ENCODE results near the gene UBE2V1. TPM values are rescaled to one million over a fixed set of nuclear protein-coding genes. Genes with fewer than 3 reads are reported as not detected.

Gene UBE2V1
- total and polyA plus RNA-seq, 2 of the 13 experiments (the other 11 are each of a cell fraction or from before 2014, with no cell fraction given): 81.3 to 132 TPM

GRCh38 chr20:50116368-50116999 is 3.5 kb upstream of the UBE2V1 start (continued):
- TF ChIP-seq NFAT5 (CRISPR knock-in tag; IDR thresholded peaks at IDR 0.05) (peak; percentile 84), SRY (CRISPR knock-in tag; IDR thresholded peaks at IDR 0.05) (no peak), ZNF441 (CRISPR knock-in tag; IDR thresholded peaks at IDR 0.05; ENCODE audit: borderline replicate concordance) (no peak), LCORL (IDR thresholded peaks at IDR 0.05) (no peak), LCORL (CRISPR knock-in tag; IDR thresholded peaks at IDR 0.05) (no peak), ZNF670 (CRISPR knock-in tag; IDR thresholded peaks at IDR 0.05; ENCODE audit: borderline replicate concordance) (no peak), ZNF572 (CRISPR knock-in tag; IDR thresholded peaks at IDR 0.05) (no peak), ZNF337 (CRISPR knock-in tag; IDR thresholded peaks at IDR 0.05; ENCODE audit: borderline replicate concordance, low read depth) (no peak), CAMTA2 (CRISPR knock-in tag; IDR thresholded peaks at IDR 0.05; ENCODE audit: borderline replicate concordance) (no peak; the same call in 1 of the 2 replicates), ZNF142 (CRISPR knock-in tag; IDR thresholded peaks at IDR 0.05) (no peak), MTF2 (CRISPR knock-in tag; IDR thresholded peaks at IDR 0.05; ENCODE audit: borderline replicate concordance) (no peak), RNF2 (conservative IDR thresholded peaks at IDR 0.05; ENCODE audit: low read depth) (no peak), KLF16 (CRISPR knock-in tag; IDR thresholded peaks at IDR 0.05) (no peak), ZSCAN30 (CRISPR knock-in tag; IDR thresholded peaks at IDR 0.05) (no peak), KAT7 (CRISPR knock-in tag; IDR thresholded peaks at IDR 0.05; ENCODE audit: borderline replicate concordance) (no peak), ZFP91 (CRISPR knock-in tag; IDR thresholded peaks at IDR 0.05; ENCODE audit: borderline replicate concordance) (no peak), SMYD3 (CRISPR knock-in tag; IDR thresholded peaks at IDR 0.05) (no peak), ARNT (IDR thresholded peaks at IDR 0.05) (no peak)
